A673 (cell line): ENCODE data around the gene CBX8. TPM values are rescaled to one million over a fixed set of nuclear protein-coding genes. Genes with fewer than 3 reads are reported as not detected.

Experiments used
- BruUV-seq: library from RNA; stranded (reverse); fragments of 400-500 nt; replicated peaks from 2 replicates; lab custom pipeline; 2021; lab: Mats Ljungman, UMichigan
- CTCF ChIA-PET: fragments of 300-600 bp; sonication (Branson Sonifier 250); formaldehyde crosslinking; loops from one replicate; lab custom pipeline; 2022; ENCODE audit warnings: antibody characterized with exemption; lab: Charles Lee
- POLR2A ChIA-PET: fragments of 300-600 bp; sonication (Branson Sonifier 250); formaldehyde crosslinking; loops from one replicate; lab custom pipeline; 2022; ENCODE audit warnings: antibody characterized with exemption; ENCODE audit not compliant: low non-redundant PET; lab: Charles Lee
- DNase-seq: peaks from one replicate; pipeline ENCODE4 v3.0.0-alpha.2; 2015; ENCODE audit warnings: low spot score
- H3K27ac ChIP-seq: fragments of 200-600 bp; sonication (generic); 2 replicates; pipeline ENCODE4 v1.5.1; 2016; ENCODE audit warnings: mixed run types, low read depth, mild to moderate bottlenecking, mixed read lengths, antibody characterized with exemption, low read length; ENCODE audit not compliant: poor library complexity, severe bottlenecking
- H3K27me3 ChIP-seq: fragments of 200-600 bp; sonication (generic); replicated peaks from 2 replicates; pipeline ENCODE4 v1.6.1; 2017; ENCODE audit warnings: mixed run types, low read depth, mild to moderate bottlenecking, mixed read lengths, antibody characterized with exemption, low read length; ENCODE audit not compliant: insufficient read depth, poor library complexity
- H3K36me3 ChIP-seq: fragments of 200-600 bp; sonication (generic); 2 replicates; pipeline ENCODE4 v1.6.1; 2016; ENCODE audit warnings: mixed run types, mild to moderate bottlenecking, mixed read lengths, antibody characterized with exemption, low read length; ENCODE audit not compliant: insufficient read depth, poor library complexity, severe bottlenecking
- H3K4me1 ChIP-seq: fragments of 200-600 bp; sonication (generic); 2 replicates; pipeline ENCODE4 v1.6.1; 2017; ENCODE audit warnings: mixed run types, mild to moderate bottlenecking, mixed read lengths, antibody characterized with exemption, low read length; ENCODE audit not compliant: insufficient read depth, poor library complexity, severe bottlenecking
- H3K4me3 ChIP-seq: fragments of 200-600 bp; sonication (generic); 2 replicates; pipeline ENCODE4 v1.5.1; 2016; ENCODE audit warnings: low read depth, mixed run types, mild to moderate bottlenecking, mixed read lengths, low read length; ENCODE audit not compliant: poor library complexity, severe bottlenecking
- H3K9me3 ChIP-seq: fragments of 200-600 bp; sonication (generic); 2 replicates; pipeline ENCODE4 v1.6.1; 2016; ENCODE audit warnings: mixed run types, low read depth, mild to moderate bottlenecking, mixed read lengths, antibody characterized with exemption, low read length; ENCODE audit not compliant: poor library complexity, severe bottlenecking
- EZH2 ChIP-seq: fragments of 200-600 bp; sonication (generic); IDR thresholded peaks from 2 replicates; pipeline ENCODE4 v1.6.1; 2017; ENCODE audit warnings: borderline replicate concordance, low read depth, mild to moderate bottlenecking, mixed read lengths, antibody characterized with exemption, low read length; ENCODE audit not compliant: poor library complexity, severe bottlenecking
- intact Hi-C: fragments of 100-400 bp; cut with micrococcal nuclease; formaldehyde crosslinking; loops from one replicate; pipeline ENCODE4 v1.10.0; 2022; ENCODE audit not compliant: unreplicated experiment
- total RNA-seq: library from RNA; stranded (reverse); gene quantifications from 2 replicates; pipeline ENCODE4 v1.2.3, GENCODE V29; 2021
- TF ChIP-seq, protein P1 (sequence below): fragments of 300-800, 200-600 bp; sonication (generic); conservative IDR thresholded peaks from 2 replicates; pipeline ENCODE4 v1.5.1; 2017; ENCODE audit warnings: low read depth, mild to moderate bottlenecking, antibody characterized with exemption, low read length, moderate library complexity, mixed read lengths

Gene CBX8
- total RNA-seq, 1 experiment from 2014 or later: 27.0 TPM

GRCh38 chr17:79799538-79800324, 2.9 kb upstream of the CBX8 start:
- TF ChIP-seq, protein P1, sequence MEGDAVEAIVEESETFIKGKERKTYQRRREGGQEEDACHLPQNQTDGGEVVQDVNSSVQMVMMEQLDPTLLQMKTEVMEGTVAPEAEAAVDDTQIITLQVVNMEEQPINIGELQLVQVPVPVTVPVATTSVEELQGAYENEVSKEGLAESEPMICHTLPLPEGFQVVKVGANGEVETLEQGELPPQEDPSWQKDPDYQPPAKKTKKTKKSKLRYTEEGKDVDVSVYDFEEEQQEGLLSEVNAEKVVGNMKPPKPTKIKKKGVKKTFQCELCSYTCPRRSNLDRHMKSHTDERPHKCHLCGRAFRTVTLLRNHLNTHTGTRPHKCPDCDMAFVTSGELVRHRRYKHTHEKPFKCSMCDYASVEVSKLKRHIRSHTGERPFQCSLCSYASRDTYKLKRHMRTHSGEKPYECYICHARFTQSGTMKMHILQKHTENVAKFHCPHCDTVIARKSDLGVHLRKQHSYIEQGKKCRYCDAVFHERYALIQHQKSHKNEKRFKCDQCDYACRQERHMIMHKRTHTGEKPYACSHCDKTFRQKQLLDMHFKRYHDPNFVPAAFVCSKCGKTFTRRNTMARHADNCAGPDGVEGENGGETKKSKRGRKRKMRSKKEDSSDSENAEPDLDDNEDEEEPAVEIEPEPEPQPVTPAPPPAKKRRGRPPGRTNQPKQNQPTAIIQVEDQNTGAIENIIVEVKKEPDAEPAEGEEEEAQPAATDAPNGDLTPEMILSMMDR: no peak
- TF ChIP-seq EZH2: no peak
- Histone ChIP-seq H3K4me1 (peaks cover 56% of the 10 kb centered on the region), H3K4me3 (peak overlapping the region; percentile 45), H3K27me3 (no peaks in the 10 kb centered on the region), H3K36me3 (peaks cover 10% of the 10 kb centered on the region), H3K9me3 (no peaks in the 10 kb centered on the region), H3K27ac (peak overlapping the region; percentile 16)
- BruUV-seq: no TSS peak
- CTCF ChIA-PET: interaction anchor here (0.6 to 1.0 kb wide), 3 partner anchors 11 to 176 kb away, joined by 3 to 9 read pairs (median 3); no protein-coding TSS in a partner anchor
- POLR2A ChIA-PET: interaction anchor here (0.8 kb wide), 1 partner anchor 40 kb away, joined by 3 read pairs; the partner anchor contains the start of gene CBX4
- DNase-seq: peak; percentile 38
- intact Hi-C loops: no loop called here

- Histone ChIP-seq H3K4me1 (peaks cover 54% of the 10 kb centered on the region), H3K36me3 (peaks cover 15% of the 10 kb centered on the region), H3K4me3 (no peak overlapping the region), H3K27me3 (no peaks in the 10 kb centered on the region), H3K27ac (no peak overlapping the region), H3K9me3 (no peaks in the 10 kb centered on the region)
- CTCF ChIA-PET: interaction anchor here (0.6 to 1.0 kb wide), 2 partner anchors 37 to 176 kb away, joined by 3 to 9 read pairs; no protein-coding TSS in a partner anchor
- TF ChIP-seq, protein P1: no peak
- TF ChIP-seq EZH2: no peak
- intact Hi-C loops: no loop called here
- POLR2A ChIA-PET: interaction anchor here (0.8 kb wide), 1 partner anchor 40 kb away, joined by 3 read pairs; the partner anchor contains the start of gene CBX4
- no peak for DNase-seq
- BruUV-seq: no TSS peak
Measured at GRCh38 chr17:79799174-79799537, 2.3 kb upstream of the CBX8 start.

DNA sequence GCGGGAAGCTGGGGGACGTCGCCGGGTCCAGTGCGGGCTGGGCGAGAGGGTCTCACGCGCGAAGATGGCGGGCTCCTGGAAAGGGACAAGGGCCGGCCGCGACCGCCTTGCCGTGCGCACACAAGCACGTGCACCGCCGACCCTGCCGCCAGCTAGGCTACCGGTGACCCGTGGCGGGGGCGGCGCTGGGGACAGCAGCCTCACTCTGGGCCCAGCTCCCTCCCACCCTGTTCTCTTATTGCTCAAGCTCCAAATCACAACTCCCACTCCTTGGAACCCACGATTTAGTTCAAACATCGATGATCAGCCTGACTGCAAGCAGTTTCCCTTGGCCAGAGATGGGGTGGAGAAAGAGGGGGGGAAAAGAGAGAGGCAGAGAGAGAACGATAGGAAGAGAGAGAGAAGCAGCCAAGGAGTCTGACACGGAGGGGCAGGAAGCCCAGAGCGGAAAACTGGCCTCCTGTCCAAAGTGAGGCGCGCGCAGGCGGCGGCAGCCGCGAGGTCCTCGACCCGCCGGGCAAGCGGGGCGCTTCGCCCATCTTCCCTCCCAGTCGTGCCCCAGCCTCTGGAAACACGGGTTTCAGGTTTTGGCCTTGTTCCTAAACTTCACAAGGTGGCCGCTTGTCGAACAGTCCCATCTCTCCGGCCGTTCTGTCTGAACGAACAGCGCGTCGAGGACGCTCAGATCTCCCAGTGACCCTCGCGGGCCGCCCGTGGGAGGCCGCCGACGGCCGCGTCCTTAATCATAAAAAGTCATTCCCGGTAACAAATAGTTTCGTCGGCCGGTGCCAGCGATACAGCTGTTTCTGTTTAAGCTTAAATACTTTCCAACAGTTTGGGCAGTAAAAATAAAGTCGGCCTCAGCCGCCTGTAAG, 1.7 kb upstream of the CBX8 start:
- intact Hi-C loops: no loop called here
- ChIA-PET POLR2A (no interaction called here), CTCF (interaction anchor here (1.0 kb wide), 1 partner anchor 38 kb away, joined by 3 read pairs; no protein-coding TSS in a partner anchor)
- Histone ChIP-seq H3K4me3 (peak overlapping the region; percentile 88), H3K4me1 (peaks cover 54% of the 10 kb centered on the region), H3K36me3 (peaks cover 15% of the 10 kb centered on the region), H3K27me3 (no peaks in the 10 kb centered on the region), H3K9me3 (no peaks in the 10 kb centered on the region), H3K27ac (peak overlapping the region; percentile 64)
- DNase-seq: peak; percentile 36
- TF ChIP-seq, protein P1: no peak
- TF ChIP-seq EZH2: no peak
- no TSS peak for BruUV-seq
